Right lobe of liver (tissue), 4 donors: ENCODE results near the gene KISS1R.

Experiments used
- POLR2A ChIP-seq: fragments of 450-650 bp; IDR thresholded peaks from one replicate; pipeline ENCODE4 v1.6.1; 2017; ENCODE audit warnings: antibody characterized with exemption, mild to moderate bottlenecking
- TF ChIP-seq, protein P1 (sequence below), 4 donors: fragments of 200-600 bp in 3 of 4; fragments of 450-650 bp in 1 of 4; IDR thresholded peaks; one replicate each; pipeline versions ENCODE4 v1.5.1 to v1.8.0; 2016 to 2022; ENCODE audit warnings: antibody characterized with exemption in 4 of 4, mild to moderate bottlenecking in 2 of 4
- donor health status: DM: no; HTN: no; CAD: no.
- donor health status: DM: no; HTN: no; CAD: no.
- donor health status: DM: no; HTN: yes; CAD: no.

DNA sequence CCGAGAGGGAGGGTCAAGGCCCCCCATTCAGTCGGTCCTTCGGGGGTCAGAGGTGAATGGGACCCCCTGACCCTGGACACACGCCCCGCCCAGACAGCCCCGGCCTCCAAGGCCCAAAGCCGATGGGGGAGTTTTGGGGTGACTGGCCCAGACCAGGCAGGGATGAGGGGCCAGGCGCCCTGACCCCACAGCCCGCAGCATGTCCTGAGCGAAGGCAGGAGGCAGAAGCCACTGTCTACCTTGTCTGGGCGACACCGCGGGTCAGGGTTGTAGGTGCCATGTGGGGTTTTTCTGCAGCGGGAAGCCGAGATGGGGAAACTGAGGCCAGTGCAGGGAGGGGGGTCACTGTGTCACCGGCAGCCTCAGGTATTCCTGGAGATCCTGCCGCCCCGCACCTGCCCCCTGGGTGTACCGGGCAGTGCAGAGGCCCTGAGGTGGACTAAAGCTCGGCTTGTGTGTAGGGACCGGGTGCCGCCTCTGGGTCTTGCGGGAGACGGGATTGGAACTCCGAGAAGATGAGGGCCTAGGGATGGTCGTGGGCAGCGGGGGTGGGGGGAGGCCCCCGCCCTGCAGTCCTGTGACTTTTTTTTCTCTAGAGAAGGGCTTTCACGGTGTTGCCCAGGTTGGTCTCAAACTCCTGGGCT, 17.2 kb downstream of the KISS1R start:
- no peak for TF ChIP-seq POLR2A
- TF ChIP-seq, protein P1, sequence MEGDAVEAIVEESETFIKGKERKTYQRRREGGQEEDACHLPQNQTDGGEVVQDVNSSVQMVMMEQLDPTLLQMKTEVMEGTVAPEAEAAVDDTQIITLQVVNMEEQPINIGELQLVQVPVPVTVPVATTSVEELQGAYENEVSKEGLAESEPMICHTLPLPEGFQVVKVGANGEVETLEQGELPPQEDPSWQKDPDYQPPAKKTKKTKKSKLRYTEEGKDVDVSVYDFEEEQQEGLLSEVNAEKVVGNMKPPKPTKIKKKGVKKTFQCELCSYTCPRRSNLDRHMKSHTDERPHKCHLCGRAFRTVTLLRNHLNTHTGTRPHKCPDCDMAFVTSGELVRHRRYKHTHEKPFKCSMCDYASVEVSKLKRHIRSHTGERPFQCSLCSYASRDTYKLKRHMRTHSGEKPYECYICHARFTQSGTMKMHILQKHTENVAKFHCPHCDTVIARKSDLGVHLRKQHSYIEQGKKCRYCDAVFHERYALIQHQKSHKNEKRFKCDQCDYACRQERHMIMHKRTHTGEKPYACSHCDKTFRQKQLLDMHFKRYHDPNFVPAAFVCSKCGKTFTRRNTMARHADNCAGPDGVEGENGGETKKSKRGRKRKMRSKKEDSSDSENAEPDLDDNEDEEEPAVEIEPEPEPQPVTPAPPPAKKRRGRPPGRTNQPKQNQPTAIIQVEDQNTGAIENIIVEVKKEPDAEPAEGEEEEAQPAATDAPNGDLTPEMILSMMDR (IDR thresholded peaks at IDR 0.05): no peak
